T-helper 17 cell (primary cell): ENCODE data around the gene GANC. TPM values are rescaled to one million over a fixed set of nuclear protein-coding genes. Genes with fewer than 3 reads are reported as not detected.
"Not testable (repeated sequence)": the region's sequence is repeated elsewhere in the genome, so short reads cannot be mapped to it uniquely, and the experiment has no call there.

Experiments
- ATAC-seq: fragments of 150-1000 bp; cut with Tn5 transposase; 2 replicates; pipeline ENCODE4 v1.10.0; 2021; ENCODE audit warnings: mild to moderate bottlenecking, moderate library complexity
- DNase-seq, 3 donors: peaks; one replicate each; pipeline versions ENCODE4 v3.0.0 to v3.0.0-alpha.2; 2020 to 2021
- H3K9me3 ChIP-seq: one replicate; pipeline ENCODE4 v1.7.0; 2013; ENCODE audit warnings: low read length, mild to moderate bottlenecking; ENCODE audit not compliant: control insufficient read depth, poor library complexity, severe bottlenecking
- H3K27ac Mint-ChIP-seq: one replicate; pipeline ENCODE4 v1.8.0; 2022; ENCODE audit warnings: mild to moderate bottlenecking, moderate library complexity, mixed read lengths
- H3K27me3 Mint-ChIP-seq: one replicate; pipeline ENCODE4 v1.8.0; 2022; ENCODE audit warnings: mixed read lengths
- H3K36me3 Mint-ChIP-seq: one replicate; pipeline ENCODE4 v1.8.0; 2022; ENCODE audit warnings: low read depth, mixed read lengths
- H3K4me1 Mint-ChIP-seq: one replicate; pipeline ENCODE4 v1.8.0; 2022; ENCODE audit warnings: mild to moderate bottlenecking, mixed read lengths
- H3K4me3 Mint-ChIP-seq: one replicate; pipeline ENCODE4 v1.8.0; 2022; ENCODE audit warnings: mild to moderate bottlenecking, moderate library complexity, mixed read lengths
- total RNA-seq, 4 donors: library from RNA in 2 of 4; stranded (reverse) in 2 of 4; gene quantifications; one replicate each; pipeline ENCODE4 v1.2.3 and lab custom pipeline; 2022 to 2026

The GANC gene
- total RNA-seq, 2 donors from 2014 or later, result 30.1 to 30.2 TPM

DNA sequence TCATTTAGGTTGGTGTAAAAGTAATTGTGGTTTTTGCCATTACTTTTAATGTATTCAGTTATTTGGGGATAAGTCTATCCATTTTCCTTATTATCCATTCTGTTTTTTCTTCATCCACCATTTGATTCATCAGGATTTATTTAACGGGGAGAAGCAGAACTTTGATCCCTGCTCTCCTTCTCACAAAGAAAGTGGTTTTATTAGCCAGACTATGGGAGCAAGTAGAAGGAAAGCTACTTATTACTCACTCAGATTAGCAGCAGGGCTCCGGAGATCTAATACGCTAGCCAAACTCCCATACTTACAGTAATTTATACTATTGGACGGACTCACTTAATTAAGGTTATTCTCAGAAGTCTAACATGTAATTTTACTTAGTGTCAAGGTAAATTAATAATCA, 14.9 kb downstream of the GANC start:
- H3K27me3 Mint-ChIP-seq, result no peaks in the 10 kb centered on the region
- H3K36me3 Mint-ChIP-seq, result peaks cover 16% of the 10 kb centered on the region
- no peaks in the 10 kb centered on the region for H3K9me3 ChIP-seq
- DNase-seq (no peak), ATAC-seq (no peak)
- no peak overlapping the region for H3K27ac Mint-ChIP-seq
- H3K4me3 Mint-ChIP-seq, result no peak overlapping the region
- no peaks in the 10 kb centered on the region for H3K4me1 Mint-ChIP-seq

DNA sequence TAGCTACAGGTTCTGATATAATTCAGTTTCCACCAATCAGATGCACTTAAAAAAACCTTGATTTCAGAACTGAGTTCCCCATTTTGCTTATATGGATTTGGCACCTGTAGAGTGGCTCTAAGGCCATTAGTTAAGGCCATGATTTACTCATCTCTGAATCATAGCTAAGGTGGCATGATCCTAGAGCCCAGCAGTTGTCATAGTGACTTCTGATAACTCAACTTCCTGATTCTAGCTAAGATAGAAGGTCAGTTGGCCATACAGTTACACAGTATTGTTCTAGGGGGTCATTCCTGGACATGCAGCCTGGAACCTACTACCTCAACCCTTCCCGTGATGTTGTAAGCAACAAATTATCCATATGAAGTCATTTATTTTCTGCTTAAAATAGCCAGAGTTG, 16.2 kb downstream of the GANC start:
- DNase-seq, result no peak

DNA sequence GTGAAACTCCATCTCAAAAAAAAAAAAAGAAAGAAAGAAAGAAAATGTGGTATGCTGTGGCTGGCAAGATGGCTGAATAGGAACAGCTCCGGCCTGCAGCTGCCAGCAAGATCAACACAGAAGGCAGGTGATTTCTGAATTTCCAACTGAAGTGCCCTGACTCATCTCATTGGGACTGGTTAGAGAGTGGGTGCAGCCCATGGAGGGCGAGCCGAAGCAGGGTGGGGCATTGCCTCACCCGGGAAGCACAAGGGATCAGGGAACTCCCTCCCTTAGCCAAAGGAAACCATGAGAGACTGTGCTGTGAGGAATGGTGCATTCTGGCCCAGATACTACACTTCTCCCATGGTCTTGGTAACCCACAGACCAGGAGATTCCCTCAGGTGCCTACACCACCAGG, 28.0 kb downstream of the GANC start:
- H3K4me1 Mint-ChIP-seq, H3K27ac Mint-ChIP-seq, H3K9me3 ChIP-seq, H3K4me3 Mint-ChIP-seq, DNase-seq, ATAC-seq, H3K27me3 Mint-ChIP-seq: not testable (repeated sequence)
- H3K36me3 Mint-ChIP-seq, result peaks cover 12% of the 10 kb centered on the region

More for the DNA sequence above, 16.2 kb downstream of the GANC start:
- no peak overlapping the region for H3K4me3 Mint-ChIP-seq
- no peaks in the 10 kb centered on the region for H3K27me3 Mint-ChIP-seq
- no peak overlapping the region for H3K27ac Mint-ChIP-seq
- H3K9me3 ChIP-seq, result no peaks in the 10 kb centered on the region
- no peaks in the 10 kb centered on the region for H3K4me1 Mint-ChIP-seq
- peaks cover 16% of the 10 kb centered on the region for H3K36me3 Mint-ChIP-seq
- ATAC-seq, result no peak

DNA sequence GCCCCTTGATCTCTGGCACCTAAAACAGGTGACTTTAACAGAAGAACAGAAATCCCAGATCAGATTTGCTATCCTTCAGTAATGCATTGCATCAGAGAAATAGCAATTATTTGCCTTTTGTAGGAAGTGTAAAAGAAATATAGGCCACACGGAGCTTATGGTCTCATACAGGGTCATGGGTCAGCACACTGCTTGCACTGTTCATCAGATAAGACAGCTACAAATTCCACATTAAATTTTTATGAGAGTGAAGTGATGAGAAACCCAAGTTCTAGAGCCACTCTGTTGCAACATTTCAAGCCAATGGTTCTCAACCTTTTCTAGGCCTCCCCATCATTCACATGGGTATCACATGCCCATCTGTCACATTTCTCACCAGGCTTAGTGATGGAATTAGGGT, 33.7 kb downstream of the GANC start:
- no peak for ATAC-seq
- no peak for DNase-seq
- Mint-ChIP-seq H3K36me3 (peaks cover 7% of the 10 kb centered on the region), H3K27ac (no peak overlapping the region), H3K27me3 (no peaks in the 10 kb centered on the region), H3K4me3 (no peak overlapping the region), H3K4me1 (peaks cover 3% of the 10 kb centered on the region)
- no peaks in the 10 kb centered on the region for H3K9me3 ChIP-seq

DNA sequence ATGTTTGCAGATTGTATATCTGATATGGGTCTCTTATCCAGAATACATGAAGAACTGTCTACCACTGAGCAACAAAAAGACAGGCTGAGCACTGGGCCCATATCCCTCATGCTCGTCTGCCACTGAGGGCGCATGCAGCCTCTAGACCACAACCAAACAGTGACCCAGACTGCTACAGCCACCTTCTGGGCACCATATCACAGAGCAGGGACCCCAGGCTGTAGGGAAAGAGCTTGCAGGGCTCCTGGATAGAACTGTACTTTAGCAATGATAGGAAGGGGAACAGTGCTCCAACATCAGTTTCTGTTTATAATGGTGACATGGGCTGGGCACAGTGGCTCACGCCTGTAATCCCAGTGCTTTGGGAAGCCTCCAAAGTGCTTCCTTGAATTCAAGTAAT, 40.5 kb downstream of the GANC start:
- no peak for ATAC-seq
- H3K27ac Mint-ChIP-seq, result peak overlapping the region; percentile 24

DNA sequence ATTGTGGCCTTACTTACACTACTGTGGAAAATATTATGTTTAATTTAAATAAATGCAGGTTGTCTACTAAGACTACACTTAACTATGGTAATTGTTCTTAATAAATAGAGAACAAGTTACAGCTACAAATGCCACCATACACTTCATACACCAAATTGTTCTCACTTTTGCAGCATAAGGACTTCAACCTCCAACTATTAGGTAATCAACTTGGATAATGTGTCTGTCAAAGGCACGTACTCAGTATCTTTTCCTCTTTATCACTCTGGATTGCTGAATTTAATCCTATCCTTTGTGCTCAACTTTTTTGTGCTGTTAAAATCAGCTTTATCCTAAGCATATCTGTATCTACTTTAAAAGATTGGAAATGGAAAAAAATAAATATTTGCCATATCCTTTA, 41.8 kb downstream of the GANC start:
- H3K4me3 Mint-ChIP-seq, result no peak overlapping the region

More for the DNA sequence above, 40.5 kb downstream of the GANC start:
- no peaks in the 10 kb centered on the region for H3K27me3 Mint-ChIP-seq
- DNase-seq, result no peak
- H3K36me3 Mint-ChIP-seq, result peaks cover 15% of the 10 kb centered on the region
- peaks cover 3% of the 10 kb centered on the region for H3K4me1 Mint-ChIP-seq
- H3K9me3 ChIP-seq, result no peaks in the 10 kb centered on the region
- H3K4me3 Mint-ChIP-seq, result no peak overlapping the region

DNA sequence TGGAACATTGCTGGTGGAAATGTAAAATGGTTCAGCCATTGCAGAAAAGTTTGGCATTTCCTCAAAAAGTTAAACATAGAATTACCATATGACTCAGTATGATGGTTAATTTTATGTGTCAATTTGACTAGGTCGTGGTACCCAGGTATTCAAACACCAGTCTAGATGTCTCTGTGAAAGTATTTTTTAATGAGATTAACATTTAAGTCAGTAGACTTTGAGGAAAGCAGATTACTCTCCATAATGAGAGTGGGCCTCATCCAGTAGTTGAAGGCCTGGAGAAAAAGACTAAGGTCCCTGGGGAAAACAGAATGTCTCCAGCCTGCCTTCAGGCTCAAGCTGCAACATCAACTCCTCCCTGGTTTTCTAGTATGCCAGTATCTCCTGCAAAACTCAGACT, 42.5 kb downstream of the GANC start:
- Mint-ChIP-seq H3K27ac (no peak overlapping the region), H3K36me3 (peaks cover 13% of the 10 kb centered on the region)
- DNase-seq, result no peak

More for the DNA sequence above, 41.8 kb downstream of the GANC start:
- no peak overlapping the region for H3K27ac Mint-ChIP-seq
- no peaks in the 10 kb centered on the region for H3K27me3 Mint-ChIP-seq
- peaks cover 2% of the 10 kb centered on the region for H3K4me1 Mint-ChIP-seq
- no peak for ATAC-seq
- H3K9me3 ChIP-seq, result no peaks in the 10 kb centered on the region
- peaks cover 15% of the 10 kb centered on the region for H3K36me3 Mint-ChIP-seq
- no peak for DNase-seq

DNA sequence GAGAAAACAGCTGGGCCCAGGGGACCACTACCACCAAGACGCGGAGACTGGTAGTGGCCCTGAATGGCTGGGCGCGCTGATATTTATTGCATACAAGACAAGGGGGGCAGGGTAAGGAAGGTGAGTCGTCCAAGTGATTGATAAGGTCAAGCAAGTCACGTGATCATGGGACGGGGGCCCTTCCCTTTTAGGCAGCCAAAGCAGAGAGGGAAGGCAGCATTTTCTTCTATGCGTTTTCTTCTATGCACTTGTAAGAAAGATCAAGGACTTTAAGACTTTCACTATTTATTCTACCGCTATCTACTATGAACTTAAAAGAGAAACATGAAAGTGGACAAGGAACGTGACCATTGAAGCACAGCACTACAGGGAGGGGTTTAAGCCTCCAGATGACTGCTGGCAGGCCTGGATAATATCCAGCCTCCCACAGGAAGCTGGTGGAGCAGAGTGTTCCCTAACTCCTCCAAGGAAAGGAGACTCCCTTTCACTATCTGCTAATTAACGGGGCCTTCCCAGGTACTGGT, 43.3 kb downstream of the GANC start:
- not testable (repeated sequence) for H3K27ac Mint-ChIP-seq, H3K27me3 Mint-ChIP-seq, DNase-seq

More for the DNA sequence above, 42.5 kb downstream of the GANC start:
- no peak for ATAC-seq
- no peaks in the 10 kb centered on the region for H3K27me3 Mint-ChIP-seq
- no peak overlapping the region for H3K4me3 Mint-ChIP-seq
- H3K9me3 ChIP-seq, result no peaks in the 10 kb centered on the region
- no peaks in the 10 kb centered on the region for H3K4me1 Mint-ChIP-seq

DNA sequence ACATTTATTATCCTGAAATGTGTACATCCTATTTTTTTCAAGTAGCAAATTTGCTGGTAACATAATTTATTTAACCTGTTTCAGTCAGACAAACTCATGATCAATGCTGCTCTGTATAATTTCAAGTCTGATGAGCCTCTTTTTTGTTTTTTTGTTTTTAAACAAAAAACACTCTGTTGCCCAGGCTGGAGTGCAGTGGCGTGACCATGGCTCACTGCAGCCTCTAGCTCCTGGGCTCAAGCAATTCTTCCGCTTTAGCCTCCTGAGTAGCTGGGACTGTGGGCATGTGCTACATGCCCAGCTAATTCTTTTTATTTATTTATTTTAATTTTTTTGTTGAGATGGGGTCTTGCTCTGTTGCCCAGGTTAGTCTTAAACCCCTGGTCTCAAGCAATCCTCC, 46.2 kb downstream of the GANC start:
- DNase-seq (no peak), ATAC-seq (no peak)
- Mint-ChIP-seq H3K27me3 (no peaks in the 10 kb centered on the region), H3K27ac (peak overlapping the region; percentile 56), H3K4me3 (no peak overlapping the region), H3K36me3 (peaks cover 14% of the 10 kb centered on the region), H3K4me1 (no peaks in the 10 kb centered on the region)
- H3K9me3 ChIP-seq, result no peaks in the 10 kb centered on the region

More for the DNA sequence above, 43.3 kb downstream of the GANC start:
- not testable (repeated sequence) for H3K36me3 Mint-ChIP-seq, H3K4me3 Mint-ChIP-seq, H3K9me3 ChIP-seq, H3K4me1 Mint-ChIP-seq, ATAC-seq

DNA sequence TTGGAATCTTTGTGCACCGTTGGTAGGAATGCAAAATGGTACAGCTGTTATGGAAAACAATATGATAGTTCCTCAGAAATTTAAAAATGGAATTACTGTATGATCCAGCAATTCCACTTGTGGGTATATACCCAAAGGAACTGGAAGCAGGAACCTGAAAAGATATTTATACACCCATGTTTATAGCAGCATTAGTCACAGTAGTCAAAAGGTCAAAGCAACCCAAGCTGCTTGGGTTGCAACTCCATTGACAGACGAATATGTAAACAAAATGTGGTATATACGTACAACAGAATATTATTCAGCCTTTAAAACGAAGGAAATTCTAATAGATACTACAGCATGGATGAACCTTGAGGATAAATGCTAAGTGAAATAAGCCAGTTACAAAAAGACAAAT, 51.3 kb downstream of the GANC start:
- no peaks in the 10 kb centered on the region for H3K27me3 Mint-ChIP-seq
- H3K4me1 Mint-ChIP-seq, result no peaks in the 10 kb centered on the region
- H3K9me3 ChIP-seq, result no peaks in the 10 kb centered on the region
- peaks cover 13% of the 10 kb centered on the region for H3K36me3 Mint-ChIP-seq
- no peak for ATAC-seq
- no peak for DNase-seq
- no peak overlapping the region for H3K4me3 Mint-ChIP-seq
- H3K27ac Mint-ChIP-seq, result no peak overlapping the region

DNA sequence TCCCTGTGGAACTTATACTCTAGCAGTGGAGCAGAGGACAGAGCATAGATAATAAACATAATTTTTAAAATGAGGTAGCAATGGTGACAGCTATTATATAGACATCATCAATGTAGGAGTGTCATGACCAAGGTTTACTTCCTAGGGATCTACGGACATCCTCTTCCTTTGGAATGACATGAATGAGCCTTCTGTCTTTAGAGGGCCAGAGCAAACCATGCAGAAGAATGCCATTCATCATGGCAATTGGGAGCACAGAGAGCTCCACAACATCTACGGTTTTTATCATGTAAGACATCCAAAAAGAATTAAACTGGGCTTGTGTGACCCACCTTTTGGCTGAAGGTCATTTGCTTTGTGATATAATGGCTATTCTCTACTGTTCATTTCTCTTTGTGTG, 56.2 kb downstream of the GANC start:
- H3K4me1 Mint-ChIP-seq, result no peaks in the 10 kb centered on the region
- H3K27ac Mint-ChIP-seq, result peak overlapping the region; percentile 34
- no peak overlapping the region for H3K4me3 Mint-ChIP-seq
- no peaks in the 10 kb centered on the region for H3K9me3 ChIP-seq
- ATAC-seq (no peak), DNase-seq (no peak)
- H3K27me3 Mint-ChIP-seq, result no peaks in the 10 kb centered on the region
- peaks cover 4% of the 10 kb centered on the region for H3K36me3 Mint-ChIP-seq

DNA sequence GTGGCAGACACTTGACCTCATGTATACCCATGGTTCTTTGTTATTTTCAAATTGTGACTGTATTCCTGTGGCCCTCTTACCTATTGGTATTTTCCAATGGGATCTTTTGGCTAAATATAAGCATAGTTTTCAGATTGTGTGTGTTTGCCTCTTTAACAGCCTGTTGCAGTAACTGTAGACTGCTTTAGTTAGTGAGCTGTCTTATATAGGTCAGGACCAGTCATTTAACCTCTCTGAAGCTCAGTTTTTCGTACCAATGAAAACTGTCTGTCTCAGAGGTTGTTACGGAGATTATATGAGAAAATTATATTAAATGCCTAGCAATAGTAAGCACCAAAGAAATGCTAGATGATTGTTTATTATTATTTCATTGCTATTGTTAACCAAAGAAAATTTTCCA, 57.0 kb downstream of the GANC start:
- peaks cover 6% of the 10 kb centered on the region for H3K36me3 Mint-ChIP-seq
- no peak overlapping the region for H3K4me3 Mint-ChIP-seq
- DNase-seq, result no peak
- no peaks in the 10 kb centered on the region for H3K27me3 Mint-ChIP-seq
- ATAC-seq, result no peak
- H3K27ac Mint-ChIP-seq, result no peak overlapping the region
- no peaks in the 10 kb centered on the region for H3K9me3 ChIP-seq
- H3K4me1 Mint-ChIP-seq, result no peaks in the 10 kb centered on the region

DNA sequence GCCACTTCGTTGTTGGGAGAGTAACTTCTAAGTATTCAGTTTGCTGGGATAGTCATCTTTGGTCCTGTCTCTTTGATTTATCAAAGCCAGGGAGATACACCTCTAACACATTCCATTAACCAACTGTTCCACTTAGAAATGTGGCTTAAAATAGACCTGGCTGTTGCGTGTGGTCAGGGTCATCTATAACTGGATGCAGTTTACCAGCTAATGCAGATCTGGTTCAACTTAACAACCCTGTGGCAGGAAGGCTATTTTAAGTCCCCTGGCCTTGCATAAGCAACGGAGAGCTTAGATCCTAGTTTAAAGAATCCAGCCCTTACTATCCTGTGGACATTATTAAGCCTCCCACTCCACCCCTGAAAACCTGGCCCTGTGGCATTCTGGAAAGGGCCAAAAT, 58.2 kb downstream of the GANC start:
- no peaks in the 10 kb centered on the region for H3K27me3 Mint-ChIP-seq
- ATAC-seq (no peak), DNase-seq (no peak)
- no peaks in the 10 kb centered on the region for H3K9me3 ChIP-seq
- no peak overlapping the region for H3K4me3 Mint-ChIP-seq
- H3K4me1 Mint-ChIP-seq, result no peaks in the 10 kb centered on the region
- H3K27ac Mint-ChIP-seq, result no peak overlapping the region
- H3K36me3 Mint-ChIP-seq, result peaks cover 6% of the 10 kb centered on the region

DNA sequence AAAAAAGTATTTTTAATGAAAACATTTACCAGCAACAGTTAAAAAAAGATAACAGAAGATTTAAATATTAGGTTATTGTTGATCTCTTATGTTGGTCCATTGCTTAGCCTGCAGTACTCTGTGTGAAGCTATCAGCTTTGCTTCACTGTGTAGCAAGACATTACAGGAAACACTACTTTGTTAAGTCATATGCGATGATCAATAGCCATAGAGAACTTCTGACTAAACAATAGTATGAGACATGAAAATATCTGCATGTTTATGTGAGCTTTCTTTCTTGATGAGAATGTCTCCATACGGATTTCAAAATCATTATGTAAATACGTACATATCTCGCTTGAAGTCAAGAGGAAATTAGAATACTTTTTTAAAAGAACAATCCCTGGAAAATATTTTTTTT, 59.3 kb downstream of the GANC start:
- no peaks in the 10 kb centered on the region for H3K27me3 Mint-ChIP-seq
- peaks cover 3% of the 10 kb centered on the region for H3K36me3 Mint-ChIP-seq
- H3K4me3 Mint-ChIP-seq, result no peak overlapping the region
- DNase-seq, result no peak
- no peak for ATAC-seq
- no peaks in the 10 kb centered on the region for H3K4me1 Mint-ChIP-seq
- H3K27ac Mint-ChIP-seq, result no peak overlapping the region
- no peaks in the 10 kb centered on the region for H3K9me3 ChIP-seq
